Calu3 (cell line): Measurements from ENCODE around the gene PCBP1. TPM values are rescaled to one million over a fixed set of nuclear protein-coding genes. Genes with fewer than 3 reads are reported as not detected.

Experiments
- BruUV-seq: library from RNA; stranded (reverse); fragments of 400-500 nt; replicated peaks from 2 replicates; lab custom pipeline; 2021; lab: Mats Ljungman, UMichigan
- CTCF ChIA-PET: fragments of 300-600 bp; sonication (Branson Sonifier 250); formaldehyde crosslinking; loops from one replicate; lab custom pipeline; 2022; ENCODE audit warnings: antibody characterized with exemption; lab: Charles Lee
- DNase-seq: peaks from one replicate; pipeline ENCODE4 v3.0.0; 2022
- H3K27ac Mint-ChIP-seq: one replicate; pipeline ENCODE4 v1.8.0; 2022; ENCODE audit warnings: mixed read lengths; ENCODE audit not compliant: unreplicated experiment
- H3K27me3 Mint-ChIP-seq: one replicate; pipeline ENCODE4 v1.8.0; 2022; ENCODE audit warnings: mixed read lengths; ENCODE audit not compliant: unreplicated experiment
- H3K36me3 Mint-ChIP-seq: one replicate; pipeline ENCODE4 v1.8.0; 2022; ENCODE audit warnings: mild to moderate bottlenecking, moderate library complexity, mixed read lengths; ENCODE audit not compliant: insufficient read depth, unreplicated experiment
- H3K4me1 Mint-ChIP-seq: one replicate; pipeline ENCODE4 v1.8.0; 2022; ENCODE audit warnings: mild to moderate bottlenecking, low read depth, mixed read lengths; ENCODE audit not compliant: unreplicated experiment
- H3K4me3 Mint-ChIP-seq: one replicate; pipeline ENCODE4 v1.8.0; 2022; ENCODE audit warnings: mild to moderate bottlenecking, low read depth, moderate library complexity, mixed read lengths; ENCODE audit not compliant: unreplicated experiment
- H3K9me3 Mint-ChIP-seq: one replicate; pipeline ENCODE4 v1.8.0; 2022; ENCODE audit warnings: low read depth, mixed read lengths; ENCODE audit not compliant: unreplicated experiment
- CTCF ChIP-seq: fragments of 200-600 bp; IDR thresholded peaks from one replicate; pipeline ENCODE4 v1.8.0; 2022; ENCODE audit warnings: antibody characterized with exemption; ENCODE audit not compliant: unreplicated experiment
- intact Hi-C: fragments of 100-400 bp; cut with micrococcal nuclease; formaldehyde crosslinking; loops from one replicate; pipeline ENCODE4 v1.10.0; 2022; ENCODE audit not compliant: unreplicated experiment
- total RNA-seq: library from RNA; stranded (reverse); gene quantifications from 2 replicates; pipeline ENCODE4 v1.2.3, GENCODE V29; 2022

PCBP1 gene
- total RNA-seq, 1 experiment from 2014 or later = 252 TPM

- intact Hi-C loops = no loop called here
- no TSS peak for BruUV-seq
- no peak for TF ChIP-seq CTCF
- no peak for DNase-seq
- Mint-ChIP-seq H3K27me3 (no peaks in the 10 kb centered on the region), H3K36me3 (peaks cover 28% of the 10 kb centered on the region), H3K4me3 (no peak overlapping the region), H3K9me3 (no peaks in the 10 kb centered on the region), H3K27ac (peak overlapping the region; percentile 18), H3K4me1 (peaks cover 49% of the 10 kb centered on the region)
- CTCF ChIA-PET = interaction anchor here (0.7 to 1.3 kb wide), 3 partner anchors 8 to 14 kb away, joined by 3 to 4 read pairs (median 3); no protein-coding TSS in a partner anchor
Measured at GRCh38 chr2:70121627-70122372, 34.5 kb downstream of the PCBP1 start.

DNA sequence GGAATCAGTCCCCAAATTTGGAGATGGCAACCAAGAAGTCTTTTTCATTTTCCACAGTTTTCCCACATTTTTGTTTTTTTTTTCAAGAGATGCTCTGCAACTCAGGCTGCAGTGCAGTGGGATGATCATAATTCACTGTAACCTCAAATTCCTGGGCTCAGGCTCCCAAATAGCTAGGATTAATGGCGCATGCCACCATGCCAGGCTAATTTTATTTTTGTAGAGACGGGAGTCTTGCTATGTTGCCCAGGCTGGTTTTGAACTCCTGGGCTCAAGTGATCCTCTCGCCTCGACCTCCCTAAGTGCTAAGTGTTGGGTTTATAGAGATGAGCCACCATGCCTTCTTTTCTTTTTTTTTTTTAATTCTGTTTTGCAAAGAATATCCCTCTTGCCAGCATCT is 35.2 kb downstream of the PCBP1 start:
- Mint-ChIP-seq H3K9me3 (no peaks in the 10 kb centered on the region), H3K27me3 (no peaks in the 10 kb centered on the region), H3K4me1 (peaks cover 49% of the 10 kb centered on the region), H3K4me3 (no peak overlapping the region), H3K27ac (no peak overlapping the region), H3K36me3 (peaks cover 28% of the 10 kb centered on the region)
- no peak for TF ChIP-seq CTCF
- DNase-seq = no peak
- BruUV-seq = no TSS peak
- CTCF ChIA-PET = interaction anchor here (0.6 to 0.9 kb wide), 3 partner anchors 14 to 64 kb away, joined by 3 to 5 read pairs (median 4); no protein-coding TSS in a partner anchor
- intact Hi-C loops = no loop called here

DNA sequence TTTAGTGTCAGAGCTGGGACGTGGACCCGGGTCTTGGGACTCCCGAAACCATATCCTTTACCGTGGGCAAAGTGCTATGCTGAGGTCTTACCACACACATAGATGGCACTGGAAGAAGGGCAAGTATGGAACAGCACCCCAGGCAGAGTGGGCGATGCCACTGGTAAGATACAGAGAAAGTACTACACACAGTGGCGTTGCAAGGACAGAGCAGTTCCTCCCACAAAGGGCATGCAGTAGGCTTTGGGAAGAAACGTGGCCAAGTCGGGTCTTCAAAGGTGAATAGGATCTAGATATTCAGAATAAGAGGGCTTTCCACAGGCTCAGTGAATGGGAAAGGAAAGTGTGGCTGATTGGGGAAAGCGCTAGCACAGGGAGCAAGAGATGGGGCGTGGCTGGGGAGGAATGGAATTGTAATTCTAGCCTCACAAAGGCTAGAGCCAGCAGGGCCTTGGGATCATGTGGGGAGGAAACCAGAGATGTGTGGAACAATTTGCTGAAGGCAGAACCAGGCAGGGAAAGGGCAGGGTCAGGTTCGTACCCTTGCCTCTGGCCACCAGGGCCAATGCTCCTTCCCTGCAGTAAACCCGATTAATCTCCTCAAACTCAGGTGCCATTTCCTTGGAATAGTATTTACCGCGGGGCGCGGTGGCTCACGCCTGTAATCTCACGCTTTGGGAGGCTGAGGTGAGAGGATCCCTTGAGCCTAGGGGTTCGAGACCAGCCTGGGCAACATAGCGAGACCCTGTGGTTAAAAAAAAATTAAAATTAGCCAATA is 36.0 kb downstream of the PCBP1 start:
- BruUV-seq = no TSS peak
- no peak for DNase-seq
- Mint-ChIP-seq H3K4me3 (peak overlapping the region; percentile 81), H3K36me3 (peaks cover 28% of the 10 kb centered on the region), H3K9me3 (no peaks in the 10 kb centered on the region), H3K27me3 (no peaks in the 10 kb centered on the region), H3K27ac (peak overlapping the region; percentile 98), H3K4me1 (peaks cover 49% of the 10 kb centered on the region)
- no peak for TF ChIP-seq CTCF
- CTCF ChIA-PET = interaction anchor here (0.6 to 1.0 kb wide), 3 partner anchors 9 to 64 kb away, joined by 3 to 5 read pairs (median 4); no protein-coding TSS in a partner anchor
- intact Hi-C loops = no loop called here

GRCh38 chr2:70123829-70124116 is 36.5 kb downstream of the PCBP1 start:
- CTCF ChIA-PET = interaction anchor here (0.8 to 1.0 kb wide), 3 partner anchors 9 to 651 kb away, joined by 3 to 6 read pairs (median 3); partner anchors contain the start of gene C2orf42
- no TSS peak for BruUV-seq
- intact Hi-C loops = no loop called here
- Mint-ChIP-seq H3K27me3 (no peaks in the 10 kb centered on the region), H3K4me1 (peaks cover 46% of the 10 kb centered on the region), H3K36me3 (peaks cover 28% of the 10 kb centered on the region), H3K27ac (peak overlapping the region; percentile 98), H3K9me3 (no peaks in the 10 kb centered on the region), H3K4me3 (peak overlapping the region; percentile 81)
- no peak for TF ChIP-seq CTCF
- no peak for DNase-seq
